Peyer's patch (tissue), 4 donors: ENCODE data around the gene ATP2A2.

Experiments used
- CTCF ChIP-seq, 6 experiments: fragments of 450-650 bp in 4 of 6; fragments of 200-600 bp in 2 of 6; sonication (generic) in 1 of 6; IDR thresholded peaks; one replicate each; pipeline ENCODE4 v1.5.1; 2017 to 2019; ENCODE audit warnings: antibody characterized with exemption in 6 of 6, mild to moderate bottlenecking in 3 of 6, moderate library complexity in 1 of 6
- POLR2A ChIP-seq, 2 donors: fragments of 450-650 bp; IDR thresholded peaks; one replicate each; pipeline ENCODE4 v1.5.1; 2017; ENCODE audit warnings: antibody characterized with exemption in 2 of 2, mild to moderate bottlenecking in 2 of 2, moderate library complexity in 2 of 2

GRCh38 chr12:110379197-110379596, 98.2 kb downstream of the ATP2A2 start:
- TF ChIP-seq CTCF (IDR thresholded peaks at IDR 0.05): no peak
- TF ChIP-seq POLR2A (IDR thresholded peaks at IDR 0.05): no peak
